A673 (cell line): Measurements from ENCODE around the gene SLC41A3. TPM values are rescaled to one million over a fixed set of nuclear protein-coding genes. Genes with fewer than 3 reads are reported as not detected.

Experiments used
- BruUV-seq: library from RNA; stranded (reverse); fragments of 400-500 nt; replicated peaks from 2 replicates; lab custom pipeline; 2021; lab: Mats Ljungman, UMichigan
- CTCF ChIA-PET: fragments of 300-600 bp; sonication (Branson Sonifier 250); formaldehyde crosslinking; loops from one replicate; lab custom pipeline; 2022; ENCODE audit warnings: antibody characterized with exemption; lab: Charles Lee
- POLR2A ChIA-PET: fragments of 300-600 bp; sonication (Branson Sonifier 250); formaldehyde crosslinking; loops from one replicate; lab custom pipeline; 2022; ENCODE audit warnings: antibody characterized with exemption; ENCODE audit not compliant: low non-redundant PET; lab: Charles Lee
- DNase-seq: peaks from one replicate; pipeline ENCODE4 v3.0.0-alpha.2; 2015; ENCODE audit warnings: low spot score
- H3K27ac ChIP-seq: fragments of 200-600 bp; sonication (generic); 2 replicates; pipeline ENCODE4 v1.5.1; 2016; ENCODE audit warnings: mixed run types, low read depth, mild to moderate bottlenecking, mixed read lengths, antibody characterized with exemption, low read length; ENCODE audit not compliant: poor library complexity, severe bottlenecking
- H3K27me3 ChIP-seq: fragments of 200-600 bp; sonication (generic); replicated peaks from 2 replicates; pipeline ENCODE4 v1.6.1; 2017; ENCODE audit warnings: mixed run types, low read depth, mild to moderate bottlenecking, mixed read lengths, antibody characterized with exemption, low read length; ENCODE audit not compliant: insufficient read depth, poor library complexity
- H3K36me3 ChIP-seq: fragments of 200-600 bp; sonication (generic); 2 replicates; pipeline ENCODE4 v1.6.1; 2016; ENCODE audit warnings: mixed run types, mild to moderate bottlenecking, mixed read lengths, antibody characterized with exemption, low read length; ENCODE audit not compliant: insufficient read depth, poor library complexity, severe bottlenecking
- H3K4me1 ChIP-seq: fragments of 200-600 bp; sonication (generic); 2 replicates; pipeline ENCODE4 v1.6.1; 2017; ENCODE audit warnings: mixed run types, mild to moderate bottlenecking, mixed read lengths, antibody characterized with exemption, low read length; ENCODE audit not compliant: insufficient read depth, poor library complexity, severe bottlenecking
- H3K4me3 ChIP-seq: fragments of 200-600 bp; sonication (generic); 2 replicates; pipeline ENCODE4 v1.5.1; 2016; ENCODE audit warnings: low read depth, mixed run types, mild to moderate bottlenecking, mixed read lengths, low read length; ENCODE audit not compliant: poor library complexity, severe bottlenecking
- H3K9me3 ChIP-seq: fragments of 200-600 bp; sonication (generic); 2 replicates; pipeline ENCODE4 v1.6.1; 2016; ENCODE audit warnings: mixed run types, low read depth, mild to moderate bottlenecking, mixed read lengths, antibody characterized with exemption, low read length; ENCODE audit not compliant: poor library complexity, severe bottlenecking
- EZH2 ChIP-seq: fragments of 200-600 bp; sonication (generic); IDR thresholded peaks from 2 replicates; pipeline ENCODE4 v1.6.1; 2017; ENCODE audit warnings: borderline replicate concordance, low read depth, mild to moderate bottlenecking, mixed read lengths, antibody characterized with exemption, low read length; ENCODE audit not compliant: poor library complexity, severe bottlenecking
- intact Hi-C: fragments of 100-400 bp; cut with micrococcal nuclease; formaldehyde crosslinking; loops from one replicate; pipeline ENCODE4 v1.10.0; 2022; ENCODE audit not compliant: unreplicated experiment
- total RNA-seq: library from RNA; stranded (reverse); gene quantifications from 2 replicates; pipeline ENCODE4 v1.2.3, GENCODE V29; 2021
- TF ChIP-seq, protein P1 (sequence below): fragments of 300-800, 200-600 bp; sonication (generic); conservative IDR thresholded peaks from 2 replicates; pipeline ENCODE4 v1.5.1; 2017; ENCODE audit warnings: low read depth, mild to moderate bottlenecking, antibody characterized with exemption, low read length, moderate library complexity, mixed read lengths

The SLC41A3 gene
- total RNA-seq, 1 experiment from 2014 or later = 56.5 TPM

DNA sequence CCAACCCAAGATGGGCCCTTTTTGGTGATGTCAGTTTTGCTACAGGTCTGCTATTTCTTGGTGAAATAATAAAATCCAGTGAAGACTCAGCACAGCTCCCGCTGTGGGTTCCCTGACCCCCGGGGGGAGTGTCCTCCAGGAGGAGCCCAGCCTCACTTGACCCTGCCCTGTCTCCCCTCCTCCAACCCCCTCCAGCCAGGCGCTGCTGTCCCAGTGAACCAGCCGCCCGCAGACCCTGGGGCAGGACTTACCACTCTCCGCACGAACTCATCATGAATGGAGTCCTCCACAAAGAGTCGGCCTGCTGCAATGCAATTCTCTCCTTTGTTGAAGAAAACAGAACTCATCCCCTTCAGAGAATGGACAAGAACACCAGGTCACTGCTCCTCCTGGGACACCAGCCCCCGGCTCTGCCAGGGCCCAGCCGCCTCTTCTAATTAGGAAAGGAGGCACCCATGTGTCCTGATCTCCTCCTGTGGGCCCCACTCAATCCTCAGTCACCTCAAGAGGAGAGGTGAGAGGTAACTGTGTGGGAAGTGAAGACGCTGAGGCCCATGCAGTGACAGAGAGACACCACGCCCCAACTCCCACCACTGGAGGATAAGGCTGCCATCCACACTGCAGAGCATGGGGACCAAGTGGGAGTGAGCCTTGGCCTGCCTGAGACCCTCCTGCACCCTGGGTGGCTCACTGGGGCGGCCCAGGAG is 28.8 kb upstream of the SLC41A3 start:
- POLR2A ChIA-PET = no interaction called here
- BruUV-seq = no TSS peak
- H3K36me3 ChIP-seq = no peaks in the 10 kb centered on the region
- H3K9me3 ChIP-seq = no peaks in the 10 kb centered on the region
- CTCF ChIA-PET = no interaction called here
- TF ChIP-seq, protein P1, sequence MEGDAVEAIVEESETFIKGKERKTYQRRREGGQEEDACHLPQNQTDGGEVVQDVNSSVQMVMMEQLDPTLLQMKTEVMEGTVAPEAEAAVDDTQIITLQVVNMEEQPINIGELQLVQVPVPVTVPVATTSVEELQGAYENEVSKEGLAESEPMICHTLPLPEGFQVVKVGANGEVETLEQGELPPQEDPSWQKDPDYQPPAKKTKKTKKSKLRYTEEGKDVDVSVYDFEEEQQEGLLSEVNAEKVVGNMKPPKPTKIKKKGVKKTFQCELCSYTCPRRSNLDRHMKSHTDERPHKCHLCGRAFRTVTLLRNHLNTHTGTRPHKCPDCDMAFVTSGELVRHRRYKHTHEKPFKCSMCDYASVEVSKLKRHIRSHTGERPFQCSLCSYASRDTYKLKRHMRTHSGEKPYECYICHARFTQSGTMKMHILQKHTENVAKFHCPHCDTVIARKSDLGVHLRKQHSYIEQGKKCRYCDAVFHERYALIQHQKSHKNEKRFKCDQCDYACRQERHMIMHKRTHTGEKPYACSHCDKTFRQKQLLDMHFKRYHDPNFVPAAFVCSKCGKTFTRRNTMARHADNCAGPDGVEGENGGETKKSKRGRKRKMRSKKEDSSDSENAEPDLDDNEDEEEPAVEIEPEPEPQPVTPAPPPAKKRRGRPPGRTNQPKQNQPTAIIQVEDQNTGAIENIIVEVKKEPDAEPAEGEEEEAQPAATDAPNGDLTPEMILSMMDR = no peak
- TF ChIP-seq EZH2 = no peak
- no peak for DNase-seq
- H3K27me3 ChIP-seq = no peaks in the 10 kb centered on the region
- H3K27ac ChIP-seq = no peak overlapping the region
- no peak overlapping the region for H3K4me3 ChIP-seq
- intact Hi-C loops = no loop called here
- H3K4me1 ChIP-seq = no peaks in the 10 kb centered on the region

DNA sequence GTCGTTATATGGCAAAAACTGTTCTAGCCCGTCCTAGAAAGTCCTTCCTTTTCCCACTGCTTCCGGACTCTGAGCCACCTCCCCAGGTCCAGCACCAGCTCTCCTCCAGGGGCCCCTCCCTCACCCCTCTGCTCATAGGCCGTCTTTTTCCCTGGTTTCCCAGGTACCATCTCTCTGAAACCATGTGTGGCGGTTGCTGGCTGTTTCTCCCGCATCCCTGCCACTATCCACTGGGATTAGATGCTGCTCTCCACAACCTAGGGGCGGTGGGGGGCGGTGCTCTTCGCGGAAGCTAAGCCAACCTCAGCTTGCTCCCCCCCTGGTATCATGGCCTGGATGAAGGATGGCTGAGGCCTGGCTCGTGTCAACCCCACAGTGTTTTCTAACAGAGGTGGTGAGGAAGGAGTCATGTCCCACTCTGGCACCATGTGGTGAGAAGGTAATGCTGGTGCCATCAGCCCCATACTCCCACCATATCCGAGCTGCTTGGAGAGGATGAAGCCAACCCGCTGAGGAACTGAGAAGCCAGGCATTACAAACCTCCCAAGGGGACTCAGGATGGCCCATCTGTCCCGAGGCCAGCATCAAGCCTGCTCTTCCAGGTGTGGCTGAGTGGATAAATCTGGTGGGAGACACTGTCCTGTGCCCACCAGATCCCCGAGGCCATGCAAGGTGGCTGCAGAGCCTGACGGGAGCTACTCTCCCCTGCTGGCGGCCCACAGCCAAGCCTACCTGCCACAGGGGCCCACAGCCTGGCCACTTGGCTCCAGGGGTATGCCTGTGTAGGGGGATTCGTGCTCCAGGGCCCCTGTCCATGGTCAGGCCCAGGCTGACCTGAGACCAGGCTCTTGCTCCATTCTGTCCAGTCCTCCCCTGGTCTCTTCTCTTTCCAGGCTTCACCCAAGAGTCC is 27.9 kb upstream of the SLC41A3 start:
- DNase-seq = no peak
- intact Hi-C loops = no loop called here
- POLR2A ChIA-PET = no interaction called here

DNA sequence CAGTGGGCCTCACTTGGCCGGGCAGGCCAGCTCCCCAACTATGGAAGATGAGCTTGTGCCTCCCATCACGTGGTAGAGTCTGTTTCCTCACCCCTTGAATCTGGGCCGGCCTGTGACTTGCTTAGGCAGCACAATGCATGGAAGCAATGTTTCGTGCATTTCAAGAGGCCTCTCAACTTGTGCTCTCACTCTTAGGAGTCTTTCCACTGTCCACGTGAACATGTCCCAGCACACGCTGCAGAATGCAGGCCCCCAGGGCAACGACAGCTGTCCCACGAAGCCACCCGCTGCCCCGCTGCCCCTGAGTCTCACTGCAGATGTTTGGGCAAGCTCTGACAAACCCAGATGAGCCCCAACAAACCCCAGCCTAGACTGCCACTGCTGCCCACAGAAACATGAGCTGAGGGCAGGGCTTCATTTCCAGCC is 27.2 kb upstream of the SLC41A3 start:
- no peak overlapping the region for H3K4me3 ChIP-seq
- no peaks in the 10 kb centered on the region for H3K9me3 ChIP-seq
- ChIA-PET POLR2A (no interaction called here), CTCF (no interaction called here)
- no peaks in the 10 kb centered on the region for H3K36me3 ChIP-seq
- intact Hi-C loops = no loop called here
- DNase-seq = no peak
- no TSS peak for BruUV-seq
- H3K4me1 ChIP-seq = no peaks in the 10 kb centered on the region
- H3K27ac ChIP-seq = no peak overlapping the region
- TF ChIP-seq EZH2 = no peak
- TF ChIP-seq, protein P1 = no peak
- no peaks in the 10 kb centered on the region for H3K27me3 ChIP-seq

More for the DNA sequence above, 27.9 kb upstream of the SLC41A3 start:
- Histone ChIP-seq H3K27ac (no peak overlapping the region), H3K27me3 (no peaks in the 10 kb centered on the region), H3K36me3 (no peaks in the 10 kb centered on the region), H3K4me3 (no peak overlapping the region), H3K9me3 (no peaks in the 10 kb centered on the region), H3K4me1 (no peaks in the 10 kb centered on the region)
- TF ChIP-seq, protein P1 = no peak
- no peak for TF ChIP-seq EZH2
- no TSS peak for BruUV-seq
- CTCF ChIA-PET = no interaction called here
